ENCODE results near the gene GTF2F2. TPM values are rescaled to one million over a fixed set of nuclear protein-coding genes. Genes with fewer than 3 reads are reported as not detected.

The GTF2F2 gene
- total and polyA plus RNA-seq, 2 experiments from 2014 or later, result 42.1 to 75.6 TPM

- Mint-ChIP-seq H3K4me1 (peaks cover 55% of the 10 kb centered on the region), H3K4me3 (no peak overlapping the region), H3K27ac (peak overlapping the region; percentile 20; the same call in 1 of the 2 replicates), H3K36me3 (ENCODE audit: low read depth) (peaks cover 43% of the 10 kb centered on the region), H3K9me3 (no peaks in the 10 kb centered on the region; the same call in 2 of the 3 replicates), H3K27me3 (ENCODE audit: insufficient read depth, low read depth, poor library complexity) (peaks cover 21% of the 10 kb centered on the region)
- Histone ChIP-seq H2AFZ (no peak overlapping the region), H3K4me1 (ENCODE audit: insufficient read depth) (peaks cover 18% of the 10 kb centered on the region), H3K4me3 (no peak overlapping the region), H4K20me1 (replicated peaks; ENCODE audit: insufficient read depth) (peaks cover 28% of the 10 kb centered on the region), H3K36me3 (ENCODE audit: insufficient read depth) (peaks cover 26% of the 10 kb centered on the region), H3F3A (replicated peaks; ENCODE audit: low read depth) (peaks cover 60% of the 10 kb centered on the region), H3K27me3 (ENCODE audit: insufficient read depth) (no peaks in the 10 kb centered on the region), H3K27ac (ENCODE audit: low read depth) (peak overlapping the region; percentile 85), H3K79me2 (replicated peaks; ENCODE audit: insufficient read depth) (peaks cover 19% of the 10 kb centered on the region), H3K4me2 (no peak overlapping the region), H3K9me2 (ENCODE audit: insufficient read depth) (no peaks in the 10 kb centered on the region)
- no peak for DNase-seq (ENCODE audit: low spot score)
- TF ChIP-seq ZNF462 (CRISPR knock-in tag; IDR thresholded peaks at IDR 0.05), result no peak
- no peak for ATAC-seq
Observed at GRCh38 chr13:45333251-45333976, 213.1 kb downstream of the GTF2F2 start.

Small RNAs within 50 kb of the gene (small RNA-seq; reads per million reads assigned to genes)
- gene AL138693.1 (ENCODE audit: low replicate concordance), result not detected
- not detected for gene AL138963.2 (ENCODE audit: low replicate concordance)

Other genes starting within 250 kb of the GTF2F2 start
- gene NUFIP1, start 131.0 kb upstream of the GTF2F2 start, total RNA-seq (2014; rRNA removed; shearing (Covaris generic)), result 7.7 and 8.7 TPM in 2 replicates
- gene NUFIP1, start 131.0 kb upstream of the GTF2F2 start, polyA plus RNA-seq (2016; fragmentation: Nextera tagmentation; extraction: Ambion mirVana), result 22.0 and 23.9 TPM in 2 replicates
- 31.3 and 31.4 TPM in 2 replicates for gene GPALPP1, start 131.0 kb upstream of the GTF2F2 start, total RNA-seq (2014; rRNA removed; shearing (Covaris generic))
- 31.0 and 35.8 TPM in 2 replicates for gene GPALPP1, start 131.0 kb upstream of the GTF2F2 start, polyA plus RNA-seq (2016; fragmentation: Nextera tagmentation; extraction: Ambion mirVana)
- not detected in 2 replicates for gene KCTD4, start 80.5 kb downstream of the GTF2F2 start, total RNA-seq (2014; rRNA removed; shearing (Covaris generic))
- gene KCTD4, start 80.5 kb downstream of the GTF2F2 start, polyA plus RNA-seq (2016; fragmentation: Nextera tagmentation; extraction: Ambion mirVana), result 0.24 and 0.26 TPM in 2 replicates
- gene TPT1, start 220.7 kb downstream of the GTF2F2 start, total RNA-seq (2014; rRNA removed; shearing (Covaris generic)), result 1,385 and 1,395 TPM in 2 replicates
- gene TPT1, start 220.7 kb downstream of the GTF2F2 start, polyA plus RNA-seq (2016; fragmentation: Nextera tagmentation; extraction: Ambion mirVana), result 2,519 and 3,116 TPM in 2 replicates

All from GM23338 (cell line).